WERI-Rb-1 (cell line): Measurements from ENCODE around the gene ADGB.

Experiments
- DNase-seq: peaks from one replicate; pipeline ENCODE4 v3.0.0-alpha.2; 2020
- H3K27ac ChIP-seq: fragments of 250-450 bp; sonication (Bioruptor Pico); 2 replicates; pipeline ENCODE4 v1.5.1; 2020; ENCODE audit warnings: mild to moderate bottlenecking, moderate library complexity
- H3K27me3 ChIP-seq: fragments of 250-450 bp; sonication (Bioruptor Pico); 2 replicates; pipeline ENCODE4 v1.5.1; 2021; ENCODE audit warnings: mild to moderate bottlenecking, low read depth, moderate library complexity; ENCODE audit not compliant: insufficient read depth, severe bottlenecking
- H3K36me3 ChIP-seq: fragments of 250-450 bp; sonication (Bioruptor Pico); 2 replicates; pipeline ENCODE4 v1.5.1; 2020; ENCODE audit warnings: mild to moderate bottlenecking, moderate library complexity
- H3K4me3 ChIP-seq: 2 replicates; pipeline ENCODE4 v1.5.1; 2011; ENCODE audit warnings: low read depth, mild to moderate bottlenecking, control low read depth, low read length
- H3K9me3 ChIP-seq: fragments of 250-450 bp; sonication (Bioruptor Pico); 2 replicates; pipeline ENCODE4 v1.5.1; 2021; ENCODE audit warnings: mild to moderate bottlenecking, moderate library complexity; ENCODE audit not compliant: severe bottlenecking
- TF ChIP-seq, protein P1 (sequence below): IDR thresholded peaks from 2 replicates; pipeline ENCODE4 v1.5.1; 2011; ENCODE audit warnings: low read depth, mild to moderate bottlenecking, control low read depth, inconsistent platforms, low read length

The ADGB gene

DNA sequence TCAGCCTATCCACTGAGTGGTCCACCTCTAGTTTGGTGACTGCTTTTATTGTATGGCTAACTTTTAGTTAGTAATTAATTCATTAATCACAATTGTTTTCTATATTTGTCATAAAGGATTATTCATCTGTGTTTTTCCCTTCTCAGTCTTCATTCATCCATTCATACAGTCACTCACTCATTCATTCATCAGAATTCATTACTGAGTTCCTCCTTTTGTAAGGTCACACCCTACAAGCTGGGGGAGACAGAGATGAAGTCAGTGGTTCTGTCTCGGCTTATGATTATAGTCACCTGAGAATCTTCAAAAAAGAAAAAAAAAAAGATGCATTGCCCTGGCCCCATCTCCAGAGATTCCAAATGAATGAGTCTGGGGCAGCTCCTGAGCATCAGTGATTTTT, 257.1 kb downstream of the ADGB start:
- TF ChIP-seq, protein P1, sequence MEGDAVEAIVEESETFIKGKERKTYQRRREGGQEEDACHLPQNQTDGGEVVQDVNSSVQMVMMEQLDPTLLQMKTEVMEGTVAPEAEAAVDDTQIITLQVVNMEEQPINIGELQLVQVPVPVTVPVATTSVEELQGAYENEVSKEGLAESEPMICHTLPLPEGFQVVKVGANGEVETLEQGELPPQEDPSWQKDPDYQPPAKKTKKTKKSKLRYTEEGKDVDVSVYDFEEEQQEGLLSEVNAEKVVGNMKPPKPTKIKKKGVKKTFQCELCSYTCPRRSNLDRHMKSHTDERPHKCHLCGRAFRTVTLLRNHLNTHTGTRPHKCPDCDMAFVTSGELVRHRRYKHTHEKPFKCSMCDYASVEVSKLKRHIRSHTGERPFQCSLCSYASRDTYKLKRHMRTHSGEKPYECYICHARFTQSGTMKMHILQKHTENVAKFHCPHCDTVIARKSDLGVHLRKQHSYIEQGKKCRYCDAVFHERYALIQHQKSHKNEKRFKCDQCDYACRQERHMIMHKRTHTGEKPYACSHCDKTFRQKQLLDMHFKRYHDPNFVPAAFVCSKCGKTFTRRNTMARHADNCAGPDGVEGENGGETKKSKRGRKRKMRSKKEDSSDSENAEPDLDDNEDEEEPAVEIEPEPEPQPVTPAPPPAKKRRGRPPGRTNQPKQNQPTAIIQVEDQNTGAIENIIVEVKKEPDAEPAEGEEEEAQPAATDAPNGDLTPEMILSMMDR: no peak
- Histone ChIP-seq H3K4me3 (no peak overlapping the region), H3K9me3 (no peaks in the 10 kb centered on the region), H3K27ac (no peak overlapping the region), H3K27me3 (no peaks in the 10 kb centered on the region), H3K36me3 (no peaks in the 10 kb centered on the region)
- no peak for DNase-seq

- TF ChIP-seq, protein P1: no peak
- no peak for DNase-seq
- no peak overlapping the region for H3K27ac ChIP-seq
- no peaks in the 10 kb centered on the region for H3K36me3 ChIP-seq
- H3K27me3 ChIP-seq: no peaks in the 10 kb centered on the region
- H3K4me3 ChIP-seq: no peak overlapping the region
- H3K9me3 ChIP-seq: no peaks in the 10 kb centered on the region
These were observed 257.5 kb downstream of the ADGB start for GRCh38 chr6:146856296-146856695.

- no peak overlapping the region for H3K27ac ChIP-seq
- peak overlapping the region; percentile 18 for H3K4me3 ChIP-seq
- H3K9me3 ChIP-seq: no peaks in the 10 kb centered on the region
- TF ChIP-seq, protein P1: peak; percentile 93
- H3K27me3 ChIP-seq: no peaks in the 10 kb centered on the region
- no peaks in the 10 kb centered on the region for H3K36me3 ChIP-seq
- DNase-seq: peak; percentile 70
These were observed 258.6 kb downstream of the ADGB start for GRCh38 chr6:146857180-146857979.

GRCh38 chr6:146857980-146858347, 259.2 kb downstream of the ADGB start:
- Histone ChIP-seq H3K27me3 (no peaks in the 10 kb centered on the region), H3K27ac (no peak overlapping the region), H3K36me3 (no peaks in the 10 kb centered on the region), H3K9me3 (no peaks in the 10 kb centered on the region), H3K4me3 (peak overlapping the region; percentile 18; the same call in 1 of the 2 replicates)
- TF ChIP-seq, protein P1: no peak
- DNase-seq: no peak

DNA sequence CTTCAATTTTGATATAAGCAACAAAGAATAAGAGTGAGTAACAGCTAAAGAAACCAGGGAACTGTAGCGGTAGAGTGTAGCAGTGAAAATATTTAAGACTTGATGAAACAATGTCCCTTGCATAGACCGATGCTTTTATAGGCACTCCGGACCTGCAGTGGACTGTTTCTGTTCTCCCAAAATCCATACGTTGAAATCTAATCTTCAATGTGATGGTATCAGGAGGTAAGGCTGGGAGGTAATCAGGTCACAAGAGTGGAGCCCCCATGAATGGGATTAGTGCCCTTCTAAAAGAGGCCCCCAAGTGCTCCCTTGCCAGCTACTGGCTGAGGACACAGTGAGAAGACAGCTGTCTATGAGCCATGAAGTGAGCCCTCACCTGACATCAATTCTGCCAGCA, 260.4 kb downstream of the ADGB start:
- H3K9me3 ChIP-seq: no peaks in the 10 kb centered on the region
- no peaks in the 10 kb centered on the region for H3K36me3 ChIP-seq
- TF ChIP-seq, protein P1: no peak
- H3K4me3 ChIP-seq: no peak overlapping the region
- DNase-seq: no peak
- no peaks in the 10 kb centered on the region for H3K27me3 ChIP-seq
- no peak overlapping the region for H3K27ac ChIP-seq
